ENCODE data around the gene TMEM220.

- TF ChIP-seq EZH2phosphoT487 (IDR thresholded peaks at IDR 0.05; ENCODE audit: low read length) (no peak), EZH2 (optimal IDR thresholded peaks at IDR 0.05; ENCODE audit: low read depth, low read length) (no peak)
Measured at GRCh38 chr17:10674704-10675103, 55.1 kb downstream of the TMEM220 start.

Data from MM.1S (cell line).